A673 (cell line): ENCODE results near the gene FAM83F. TPM values are rescaled to one million over a fixed set of nuclear protein-coding genes. Genes with fewer than 3 reads are reported as not detected.

Source experiments
- BruUV-seq: library from RNA; stranded (reverse); fragments of 400-500 nt; replicated peaks from 2 replicates; lab custom pipeline; 2021; lab: Mats Ljungman, UMichigan
- CTCF ChIA-PET: fragments of 300-600 bp; sonication (Branson Sonifier 250); formaldehyde crosslinking; loops from one replicate; lab custom pipeline; 2022; ENCODE audit warnings: antibody characterized with exemption; lab: Charles Lee
- POLR2A ChIA-PET: fragments of 300-600 bp; sonication (Branson Sonifier 250); formaldehyde crosslinking; loops from one replicate; lab custom pipeline; 2022; ENCODE audit warnings: antibody characterized with exemption; ENCODE audit not compliant: low non-redundant PET; lab: Charles Lee
- DNase-seq: peaks from one replicate; pipeline ENCODE4 v3.0.0-alpha.2; 2015; ENCODE audit warnings: low spot score
- H3K27ac ChIP-seq: fragments of 200-600 bp; sonication (generic); 2 replicates; pipeline ENCODE4 v1.5.1; 2016; ENCODE audit warnings: mixed run types, low read depth, mild to moderate bottlenecking, mixed read lengths, antibody characterized with exemption, low read length; ENCODE audit not compliant: poor library complexity, severe bottlenecking
- H3K27me3 ChIP-seq: fragments of 200-600 bp; sonication (generic); replicated peaks from 2 replicates; pipeline ENCODE4 v1.6.1; 2017; ENCODE audit warnings: mixed run types, low read depth, mild to moderate bottlenecking, mixed read lengths, antibody characterized with exemption, low read length; ENCODE audit not compliant: insufficient read depth, poor library complexity
- H3K36me3 ChIP-seq: fragments of 200-600 bp; sonication (generic); 2 replicates; pipeline ENCODE4 v1.6.1; 2016; ENCODE audit warnings: mixed run types, mild to moderate bottlenecking, mixed read lengths, antibody characterized with exemption, low read length; ENCODE audit not compliant: insufficient read depth, poor library complexity, severe bottlenecking
- H3K4me1 ChIP-seq: fragments of 200-600 bp; sonication (generic); 2 replicates; pipeline ENCODE4 v1.6.1; 2017; ENCODE audit warnings: mixed run types, mild to moderate bottlenecking, mixed read lengths, antibody characterized with exemption, low read length; ENCODE audit not compliant: insufficient read depth, poor library complexity, severe bottlenecking
- H3K4me3 ChIP-seq: fragments of 200-600 bp; sonication (generic); 2 replicates; pipeline ENCODE4 v1.5.1; 2016; ENCODE audit warnings: low read depth, mixed run types, mild to moderate bottlenecking, mixed read lengths, low read length; ENCODE audit not compliant: poor library complexity, severe bottlenecking
- H3K9me3 ChIP-seq: fragments of 200-600 bp; sonication (generic); 2 replicates; pipeline ENCODE4 v1.6.1; 2016; ENCODE audit warnings: mixed run types, low read depth, mild to moderate bottlenecking, mixed read lengths, antibody characterized with exemption, low read length; ENCODE audit not compliant: poor library complexity, severe bottlenecking
- EZH2 ChIP-seq: fragments of 200-600 bp; sonication (generic); IDR thresholded peaks from 2 replicates; pipeline ENCODE4 v1.6.1; 2017; ENCODE audit warnings: borderline replicate concordance, low read depth, mild to moderate bottlenecking, mixed read lengths, antibody characterized with exemption, low read length; ENCODE audit not compliant: poor library complexity, severe bottlenecking
- intact Hi-C: fragments of 100-400 bp; cut with micrococcal nuclease; formaldehyde crosslinking; loops from one replicate; pipeline ENCODE4 v1.10.0; 2022; ENCODE audit not compliant: unreplicated experiment
- total RNA-seq: library from RNA; stranded (reverse); gene quantifications from 2 replicates; pipeline ENCODE4 v1.2.3, GENCODE V29; 2021
- TF ChIP-seq, protein P1 (sequence below): fragments of 300-800, 200-600 bp; sonication (generic); conservative IDR thresholded peaks from 2 replicates; pipeline ENCODE4 v1.5.1; 2017; ENCODE audit warnings: low read depth, mild to moderate bottlenecking, antibody characterized with exemption, low read length, moderate library complexity, mixed read lengths

FAM83F gene
- total RNA-seq, 1 experiment from 2014 or later = not detected

DNA sequence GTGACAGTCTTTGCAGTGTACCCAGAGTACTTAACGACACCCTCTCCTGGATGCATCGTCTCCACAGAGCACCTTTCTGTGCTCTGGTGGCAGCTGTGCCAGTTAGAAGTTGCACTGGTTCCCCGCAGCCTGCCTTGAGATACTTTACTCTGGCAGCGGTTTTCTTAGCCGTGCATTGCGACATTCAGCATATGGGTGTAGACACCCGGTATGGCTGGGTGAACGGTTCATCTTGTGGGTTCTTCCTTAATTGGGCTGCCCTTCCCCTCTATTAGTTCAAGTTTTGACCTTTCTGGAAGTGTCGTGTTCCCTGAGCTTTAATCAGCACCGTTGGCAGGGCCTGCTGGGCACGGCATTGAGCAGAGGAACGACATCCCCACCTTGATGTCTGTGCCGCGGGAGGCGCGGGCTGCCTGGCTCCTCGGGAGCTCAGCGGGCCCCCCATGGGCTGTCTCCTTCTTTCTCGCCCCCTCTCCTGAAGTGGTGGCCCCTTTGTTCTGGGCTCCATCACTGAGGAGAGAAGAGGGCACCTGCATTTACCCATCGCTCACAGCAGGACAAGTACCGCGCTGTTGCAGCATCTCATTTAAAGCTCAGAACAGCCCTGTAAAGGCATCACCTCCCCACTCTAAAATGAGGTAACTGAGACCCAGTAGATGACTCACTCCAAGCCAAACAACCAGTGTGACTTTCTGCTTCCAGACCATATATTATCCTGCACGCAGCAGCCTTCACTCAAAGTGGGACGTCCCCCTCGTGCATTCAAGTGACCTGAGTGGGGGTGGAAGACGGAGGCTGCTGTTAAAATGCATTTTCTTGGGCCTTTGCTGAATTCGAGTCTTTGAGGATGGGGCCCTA lies 13.3 kb downstream of the FAM83F start:
- Histone ChIP-seq H3K4me1 (no peaks in the 10 kb centered on the region), H3K36me3 (no peaks in the 10 kb centered on the region), H3K27me3 (peaks cover 53% of the 10 kb centered on the region), H3K9me3 (no peaks in the 10 kb centered on the region), H3K27ac (no peak overlapping the region), H3K4me3 (no peak overlapping the region)
- ChIA-PET CTCF (no interaction called here), POLR2A (no interaction called here)
- BruUV-seq = no TSS peak
- TF ChIP-seq EZH2 = peak; percentile 81
- TF ChIP-seq, protein P1, sequence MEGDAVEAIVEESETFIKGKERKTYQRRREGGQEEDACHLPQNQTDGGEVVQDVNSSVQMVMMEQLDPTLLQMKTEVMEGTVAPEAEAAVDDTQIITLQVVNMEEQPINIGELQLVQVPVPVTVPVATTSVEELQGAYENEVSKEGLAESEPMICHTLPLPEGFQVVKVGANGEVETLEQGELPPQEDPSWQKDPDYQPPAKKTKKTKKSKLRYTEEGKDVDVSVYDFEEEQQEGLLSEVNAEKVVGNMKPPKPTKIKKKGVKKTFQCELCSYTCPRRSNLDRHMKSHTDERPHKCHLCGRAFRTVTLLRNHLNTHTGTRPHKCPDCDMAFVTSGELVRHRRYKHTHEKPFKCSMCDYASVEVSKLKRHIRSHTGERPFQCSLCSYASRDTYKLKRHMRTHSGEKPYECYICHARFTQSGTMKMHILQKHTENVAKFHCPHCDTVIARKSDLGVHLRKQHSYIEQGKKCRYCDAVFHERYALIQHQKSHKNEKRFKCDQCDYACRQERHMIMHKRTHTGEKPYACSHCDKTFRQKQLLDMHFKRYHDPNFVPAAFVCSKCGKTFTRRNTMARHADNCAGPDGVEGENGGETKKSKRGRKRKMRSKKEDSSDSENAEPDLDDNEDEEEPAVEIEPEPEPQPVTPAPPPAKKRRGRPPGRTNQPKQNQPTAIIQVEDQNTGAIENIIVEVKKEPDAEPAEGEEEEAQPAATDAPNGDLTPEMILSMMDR = no peak
- no peak for DNase-seq
- intact Hi-C loops = no loop called here

DNA sequence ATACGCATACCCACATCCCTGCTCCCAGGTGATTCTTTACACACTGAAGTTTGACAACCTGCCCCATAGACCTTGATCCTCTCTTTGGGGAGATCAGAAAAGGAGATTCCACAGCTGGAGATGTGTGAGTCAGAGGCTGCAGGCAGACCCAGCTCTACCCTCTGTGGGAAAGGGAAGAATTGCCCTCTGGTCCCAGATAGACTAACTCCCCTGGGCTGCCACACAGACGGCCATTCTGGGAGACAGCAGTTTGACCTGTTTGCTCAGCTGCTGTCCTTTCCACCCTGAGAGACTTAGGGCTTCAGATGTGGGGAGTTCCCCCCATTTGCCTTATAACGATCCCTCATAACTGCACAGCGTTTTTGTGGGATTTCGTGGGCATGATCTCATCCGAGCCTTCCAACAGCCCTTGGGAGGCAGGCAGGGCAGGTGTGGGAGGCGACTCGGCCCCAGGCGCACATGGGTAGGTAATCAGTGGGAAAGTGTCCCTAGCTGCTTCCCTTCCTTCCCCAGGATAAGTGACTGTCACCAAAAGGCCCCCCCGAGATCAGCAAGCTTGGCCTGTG lies 14.1 kb downstream of the FAM83F start:
- DNase-seq = no peak
- Histone ChIP-seq H3K4me1 (no peaks in the 10 kb centered on the region), H3K9me3 (no peaks in the 10 kb centered on the region), H3K36me3 (no peaks in the 10 kb centered on the region), H3K27ac (no peak overlapping the region), H3K27me3 (peaks cover 60% of the 10 kb centered on the region), H3K4me3 (no peak overlapping the region)
- BruUV-seq = no TSS peak
- POLR2A ChIA-PET = no interaction called here
- intact Hi-C loops = no loop called here
- CTCF ChIA-PET = no interaction called here
- TF ChIP-seq, protein P1 = no peak
- TF ChIP-seq EZH2 = no peak

DNA sequence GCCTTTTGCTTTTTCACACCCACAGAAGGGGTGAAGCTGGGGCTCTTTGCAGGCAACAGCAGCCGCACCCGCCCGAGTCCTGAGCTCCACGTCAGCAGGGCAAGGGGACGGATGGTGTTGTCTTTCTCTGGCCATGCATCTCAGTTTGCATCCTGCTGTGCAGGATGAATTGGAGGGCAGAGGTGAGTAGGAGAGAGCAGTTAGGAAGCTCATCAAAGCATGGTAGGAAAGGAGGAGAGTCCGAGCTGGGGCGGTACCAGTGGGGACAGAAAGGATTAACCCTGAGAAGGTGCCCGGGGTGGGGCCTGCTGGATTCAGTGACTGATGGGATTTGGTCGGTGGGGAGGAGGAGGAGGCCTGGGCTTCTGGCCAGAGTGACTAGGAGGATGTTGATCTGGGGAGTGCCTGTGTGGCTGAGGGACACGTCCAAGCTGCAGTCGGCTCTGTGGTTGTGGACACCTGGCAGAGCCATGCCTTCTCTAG lies 14.6 kb downstream of the FAM83F start:
- Histone ChIP-seq H3K9me3 (no peaks in the 10 kb centered on the region), H3K27ac (no peak overlapping the region), H3K36me3 (no peaks in the 10 kb centered on the region), H3K4me1 (no peaks in the 10 kb centered on the region), H3K27me3 (peaks cover 65% of the 10 kb centered on the region), H3K4me3 (no peak overlapping the region)
- CTCF ChIA-PET = interaction anchor here (0.6 kb wide), 1 partner anchor 473 kb away, joined by 4 read pairs; no protein-coding TSS in a partner anchor
- TF ChIP-seq, protein P1 = no peak
- no peak for TF ChIP-seq EZH2
- POLR2A ChIA-PET = no interaction called here
- no TSS peak for BruUV-seq
- no peak for DNase-seq
- intact Hi-C loops = no loop called here
